Activated CD4-positive, alpha-beta memory T cell treated with anti-CD3 and anti-CD28 coated beads for 36 hours (primary cell): ENCODE measurements around the gene TNIK. TPM values are rescaled to one million over a fixed set of nuclear protein-coding genes. Genes with fewer than 3 reads are reported as not detected.
"Not testable (repeated sequence)": the region's sequence is repeated elsewhere in the genome, so short reads cannot be mapped to it uniquely, and the experiment has no call there.

Experiments
- CTCF ChIA-PET: fragments of 350-600 bp; sonication (Branson Sonifier 250); formaldehyde crosslinking; loops from one replicate; lab custom pipeline; 2021; ENCODE audit warnings: antibody characterized with exemption, inconsistent platforms; lab: Charles Lee
- POLR2A ChIA-PET: fragments of 350-600 bp; sonication (Branson Sonifier 250); formaldehyde crosslinking; loops from one replicate; lab custom pipeline; 2021; ENCODE audit warnings: antibody characterized with exemption; lab: Charles Lee
- DNase-seq: peaks from one replicate; pipeline ENCODE4 v3.0.0-alpha.2; 2020
- H3K27ac Mint-ChIP-seq: one replicate; pipeline ENCODE4 v1.8.0; 2021; ENCODE audit warnings: mixed read lengths
- H3K27me3 Mint-ChIP-seq: one replicate; pipeline ENCODE4 v1.8.0; 2021; ENCODE audit warnings: mixed read lengths
- H3K36me3 Mint-ChIP-seq: one replicate; pipeline ENCODE4 v1.8.0; 2021; ENCODE audit warnings: mixed read lengths
- H3K4me1 Mint-ChIP-seq: one replicate; pipeline ENCODE4 v1.8.0; 2021; ENCODE audit warnings: low read depth, mixed read lengths
- H3K4me3 Mint-ChIP-seq: one replicate; pipeline ENCODE4 v1.8.0; 2021; ENCODE audit warnings: mild to moderate bottlenecking, mixed read lengths
- H3K9me3 Mint-ChIP-seq: one replicate; pipeline ENCODE4 v1.8.0; 2021; ENCODE audit warnings: mixed read lengths
- intact Hi-C: fragments of 100-400 bp; cut with micrococcal nuclease; formaldehyde crosslinking; loops from one replicate; pipeline ENCODE4 v1.15.1; 2023
- total RNA-seq, 2 experiments: library from RNA; stranded (reverse); gene quantifications; one replicate each; pipeline ENCODE4 v1.2.3, GENCODE V29; 2021

The TNIK gene
- total RNA-seq, 2 experiments from 2014 or later: 22.4 to 27.1 TPM

GRCh38 chr3:171379281-171379680 lies 80.9 kb downstream of the TNIK start:
- H3K4me1 Mint-ChIP-seq: peaks cover 49% of the 10 kb centered on the region

GRCh38 chr3:171378586-171378985 lies 81.6 kb downstream of the TNIK start:
- Mint-ChIP-seq H3K36me3 (no peaks in the 10 kb centered on the region), H3K27me3 (no peaks in the 10 kb centered on the region), H3K4me3 (no peak overlapping the region), H3K4me1 (peaks cover 42% of the 10 kb centered on the region), H3K27ac (no peak overlapping the region), H3K9me3 (no peaks in the 10 kb centered on the region)
- ChIA-PET CTCF (no interaction called here), POLR2A (no interaction called here)
- no peak for DNase-seq
- intact Hi-C loops: no loop called here

More at GRCh38 chr3:171379281-171379680, 80.9 kb downstream of the TNIK start:
- ChIA-PET POLR2A (no interaction called here), CTCF (interaction anchor here (0.5 kb wide), 1 partner anchor 189 kb away, joined by 3 read pairs; no protein-coding TSS in a partner anchor)
- no peak overlapping the region for H3K27ac Mint-ChIP-seq
- no peaks in the 10 kb centered on the region for H3K36me3 Mint-ChIP-seq
- no peak overlapping the region for H3K4me3 Mint-ChIP-seq
- DNase-seq: no peak
- intact Hi-C loops: no loop called here
- no peaks in the 10 kb centered on the region for H3K27me3 Mint-ChIP-seq
- no peaks in the 10 kb centered on the region for H3K9me3 Mint-ChIP-seq

- no peak overlapping the region for H3K27ac Mint-ChIP-seq
- H3K4me1 Mint-ChIP-seq: peaks cover 35% of the 10 kb centered on the region
- H3K9me3 Mint-ChIP-seq: no peaks in the 10 kb centered on the region
- no peaks in the 10 kb centered on the region for H3K27me3 Mint-ChIP-seq
- ChIA-PET CTCF (no interaction called here), POLR2A (no interaction called here)
- DNase-seq: no peak
- H3K36me3 Mint-ChIP-seq: no peaks in the 10 kb centered on the region
- no peak overlapping the region for H3K4me3 Mint-ChIP-seq
- intact Hi-C loops: no loop called here
These were observed 82.3 kb downstream of the TNIK start for GRCh38 chr3:171377859-171378258.

- Mint-ChIP-seq H3K27me3 (no peaks in the 10 kb centered on the region), H3K36me3 (no peaks in the 10 kb centered on the region), H3K9me3 (no peaks in the 10 kb centered on the region), H3K4me3 (no peak overlapping the region), H3K4me1 (peaks cover 41% of the 10 kb centered on the region), H3K27ac (no peak overlapping the region)
- DNase-seq: no peak
- CTCF ChIA-PET: no interaction called here
- intact Hi-C loops: no loop called here
- POLR2A ChIA-PET: no interaction called here
These were observed 83.6 kb downstream of the TNIK start for GRCh38 chr3:171376596-171376947.

- CTCF ChIA-PET: interaction anchor here (0.9 kb wide), 1 partner anchor 10 kb away, joined by 3 read pairs; no protein-coding TSS in a partner anchor
- Mint-ChIP-seq H3K4me3 (no peak overlapping the region), H3K9me3 (no peaks in the 10 kb centered on the region), H3K27ac (peak overlapping the region; percentile 13), H3K27me3 (no peaks in the 10 kb centered on the region), H3K36me3 (no peaks in the 10 kb centered on the region), H3K4me1 (peaks cover 44% of the 10 kb centered on the region)
- DNase-seq: no peak
- POLR2A ChIA-PET: no interaction called here
- intact Hi-C loops: no loop called here
These were observed 84.3 kb downstream of the TNIK start for GRCh38 chr3:171375666-171376595.

- no peak overlapping the region for H3K4me3 Mint-ChIP-seq
- H3K4me1 Mint-ChIP-seq: peaks cover 42% of the 10 kb centered on the region
- no peak for DNase-seq
- ChIA-PET CTCF (interaction anchor here (0.9 kb wide), 1 partner anchor 11 kb away, joined by 3 read pairs; no protein-coding TSS in a partner anchor), POLR2A (no interaction called here)
- intact Hi-C loops: no loop called here
- H3K27ac Mint-ChIP-seq: no peak overlapping the region
- no peaks in the 10 kb centered on the region for H3K9me3 Mint-ChIP-seq
- H3K36me3 Mint-ChIP-seq: no peaks in the 10 kb centered on the region
- H3K27me3 Mint-ChIP-seq: no peaks in the 10 kb centered on the region
These were observed 85.4 kb downstream of the TNIK start for GRCh38 chr3:171374661-171375285.

- no peak overlapping the region for H3K4me3 Mint-ChIP-seq
- CTCF ChIA-PET: no interaction called here
- no peak overlapping the region for H3K27ac Mint-ChIP-seq
- POLR2A ChIA-PET: no interaction called here
- DNase-seq: no peak
- no peaks in the 10 kb centered on the region for H3K9me3 Mint-ChIP-seq
- H3K4me1 Mint-ChIP-seq: peaks cover 41% of the 10 kb centered on the region
- no peaks in the 10 kb centered on the region for H3K27me3 Mint-ChIP-seq
- intact Hi-C loops: no loop called here
- peaks cover 2% of the 10 kb centered on the region for H3K36me3 Mint-ChIP-seq
These were observed 85.9 kb downstream of the TNIK start for GRCh38 chr3:171374260-171374659.

- POLR2A ChIA-PET: no interaction called here
These were observed 86.5 kb downstream of the TNIK start for GRCh38 chr3:171373711-171374110.

GRCh38 chr3:171372694-171373093 lies 87.5 kb downstream of the TNIK start:
- DNase-seq: no peak
- Mint-ChIP-seq H3K36me3 (peaks cover 4% of the 10 kb centered on the region), H3K4me1 (peaks cover 41% of the 10 kb centered on the region), H3K27me3 (no peaks in the 10 kb centered on the region), H3K9me3 (no peaks in the 10 kb centered on the region), H3K27ac (no peak overlapping the region), H3K4me3 (no peak overlapping the region)
- intact Hi-C loops: no loop called here
- POLR2A ChIA-PET: no interaction called here
- CTCF ChIA-PET: no interaction called here

More at GRCh38 chr3:171373711-171374110, 86.5 kb downstream of the TNIK start:
- intact Hi-C loops: no loop called here
- CTCF ChIA-PET: interaction anchor here (0.6 kb wide), 2 partner anchors 29 to 87 kb away, joined by 3 to 4 read pairs; no protein-coding TSS in a partner anchor
- Mint-ChIP-seq H3K36me3 (peaks cover 4% of the 10 kb centered on the region), H3K27me3 (no peaks in the 10 kb centered on the region), H3K4me1 (peaks cover 44% of the 10 kb centered on the region), H3K4me3 (no peak overlapping the region), H3K27ac (no peak overlapping the region), H3K9me3 (no peaks in the 10 kb centered on the region)
- no peak for DNase-seq

- POLR2A ChIA-PET: interaction anchor here (0.9 kb wide), 1 partner anchor 23 kb away, joined by 3 read pairs; no protein-coding TSS in a partner anchor
- Mint-ChIP-seq H3K9me3 (no peaks in the 10 kb centered on the region), H3K27me3 (no peaks in the 10 kb centered on the region), H3K27ac (no peak overlapping the region), H3K4me3 (no peak overlapping the region), H3K4me1 (peaks cover 30% of the 10 kb centered on the region), H3K36me3 (peaks cover 6% of the 10 kb centered on the region)
- intact Hi-C loops: no loop called here
- CTCF ChIA-PET: no interaction called here
- DNase-seq: no peak
These were observed 88.9 kb downstream of the TNIK start for GRCh38 chr3:171371354-171371753.

- H3K9me3 Mint-ChIP-seq: no peaks in the 10 kb centered on the region
- H3K27ac Mint-ChIP-seq: no peak overlapping the region
- ChIA-PET POLR2A (interaction anchor here (0.7 kb wide), 1 partner anchor 180 kb away, joined by 4 read pairs; no protein-coding TSS in a partner anchor), CTCF (no interaction called here)
- no peak for DNase-seq
- no peak overlapping the region for H3K4me3 Mint-ChIP-seq
- intact Hi-C loops: no loop called here
- H3K4me1 Mint-ChIP-seq: peaks cover 37% of the 10 kb centered on the region
- H3K36me3 Mint-ChIP-seq: peaks cover 8% of the 10 kb centered on the region
- no peaks in the 10 kb centered on the region for H3K27me3 Mint-ChIP-seq
These were observed 91.0 kb downstream of the TNIK start for GRCh38 chr3:171369156-171369555.

GRCh38 chr3:171366738-171367137 lies 93.5 kb downstream of the TNIK start:
- H3K27me3 Mint-ChIP-seq, CTCF ChIA-PET, H3K27ac Mint-ChIP-seq, POLR2A ChIA-PET, H3K36me3 Mint-ChIP-seq, H3K9me3 Mint-ChIP-seq, intact Hi-C loops, H3K4me3 Mint-ChIP-seq, DNase-seq: not testable (repeated sequence)
- H3K4me1 Mint-ChIP-seq: peaks cover 43% of the 10 kb centered on the region
